Measurements from ENCODE around the gene TFR2. TPM values are rescaled to one million over a fixed set of nuclear protein-coding genes. Genes with fewer than 3 reads are reported as not detected.

Gene TFR2
- total and polyA plus RNA-seq, 2 of the 13 experiments (the other 11 are each of a cell fraction or from before 2014, with no cell fraction given), result 36.9 to 64.2 TPM

GRCh38 chr7:100655908-100656674 lies 14.7 kb upstream of the TFR2 start, which contains the start of gene ACTL6B (continued):
- TF ChIP-seq HMGXB3 (CRISPR knock-in tag; IDR thresholded peaks at IDR 0.05; ENCODE audit: borderline replicate concordance), result peak; percentile 95
- no peak for TF ChIP-seq NONO (IDR thresholded peaks at IDR 0.05)
- TF ChIP-seq NONO (CRISPR knock-in tag; conservative IDR thresholded peaks at IDR 0.05), result no peak
- TF ChIP-seq ZNF790 (CRISPR knock-in tag; IDR thresholded peaks at IDR 0.05; ENCODE audit: borderline replicate concordance), result peak; percentile 87; the same call in 1 of the 2 replicates
- TF ChIP-seq ZNF761 (CRISPR knock-in tag; conservative IDR thresholded peaks at IDR 0.05), result 0 out of 2 replicates have a peak, but pooled peaks have one; percentile 53
- TF ChIP-seq STAT5B (CRISPR knock-in tag; IDR thresholded peaks at IDR 0.05), result peak; percentile 86; the same call in 1 of the 2 replicates
- no peak for TF ChIP-seq ZNF251 (CRISPR knock-in tag; IDR thresholded peaks at IDR 0.05)
- TF ChIP-seq, protein P1, sequence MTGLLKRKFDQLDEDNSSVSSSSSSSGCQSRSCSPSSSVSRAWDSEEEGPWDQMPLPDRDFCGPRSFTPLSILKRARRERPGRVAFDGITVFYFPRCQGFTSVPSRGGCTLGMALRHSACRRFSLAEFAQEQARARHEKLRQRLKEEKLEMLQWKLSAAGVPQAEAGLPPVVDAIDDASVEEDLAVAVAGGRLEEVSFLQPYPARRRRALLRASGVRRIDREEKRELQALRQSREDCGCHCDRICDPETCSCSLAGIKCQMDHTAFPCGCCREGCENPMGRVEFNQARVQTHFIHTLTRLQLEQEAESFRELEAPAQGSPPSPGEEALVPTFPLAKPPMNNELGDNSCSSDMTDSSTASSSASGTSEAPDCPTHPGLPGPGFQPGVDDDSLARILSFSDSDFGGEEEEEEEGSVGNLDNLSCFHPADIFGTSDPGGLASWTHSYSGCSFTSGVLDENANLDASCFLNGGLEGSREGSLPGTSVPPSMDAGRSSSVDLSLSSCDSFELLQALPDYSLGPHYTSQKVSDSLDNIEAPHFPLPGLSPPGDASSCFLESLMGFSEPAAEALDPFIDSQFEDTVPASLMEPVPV (CRISPR knock-in tag; IDR thresholded peaks at IDR 0.05), result peak; percentile 71; the same call in 1 of the 2 replicates
- TF ChIP-seq XBP1 (CRISPR knock-in tag; IDR thresholded peaks at IDR 0.05), result no peak
- TF ChIP-seq PITX1 (CRISPR knock-in tag; IDR thresholded peaks at IDR 0.05), result peak; percentile 73
- TF ChIP-seq, protein P2, sequence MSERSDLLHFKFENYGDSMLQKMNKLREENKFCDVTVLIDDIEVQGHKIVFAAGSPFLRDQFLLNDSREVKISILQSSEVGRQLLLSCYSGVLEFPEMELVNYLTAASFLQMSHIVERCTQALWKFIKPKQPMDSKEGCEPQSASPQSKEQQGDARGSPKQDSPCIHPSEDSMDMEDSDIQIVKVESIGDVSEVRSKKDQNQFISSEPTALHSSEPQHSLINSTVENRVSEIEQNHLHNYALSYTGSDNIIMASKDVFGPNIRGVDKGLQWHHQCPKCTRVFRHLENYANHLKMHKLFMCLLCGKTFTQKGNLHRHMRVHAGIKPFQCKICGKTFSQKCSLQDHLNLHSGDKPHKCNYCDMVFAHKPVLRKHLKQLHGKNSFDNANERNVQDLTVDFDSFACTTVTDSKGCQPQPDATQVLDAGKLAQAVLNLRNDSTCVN (CRISPR knock-in tag; IDR thresholded peaks at IDR 0.05; ENCODE audit: borderline replicate concordance), result peak; percentile 76
- no peak for TF ChIP-seq ZUFSP (CRISPR knock-in tag; IDR thresholded peaks at IDR 0.05; ENCODE audit: borderline replicate concordance)
- TF ChIP-seq, protein P3, sequence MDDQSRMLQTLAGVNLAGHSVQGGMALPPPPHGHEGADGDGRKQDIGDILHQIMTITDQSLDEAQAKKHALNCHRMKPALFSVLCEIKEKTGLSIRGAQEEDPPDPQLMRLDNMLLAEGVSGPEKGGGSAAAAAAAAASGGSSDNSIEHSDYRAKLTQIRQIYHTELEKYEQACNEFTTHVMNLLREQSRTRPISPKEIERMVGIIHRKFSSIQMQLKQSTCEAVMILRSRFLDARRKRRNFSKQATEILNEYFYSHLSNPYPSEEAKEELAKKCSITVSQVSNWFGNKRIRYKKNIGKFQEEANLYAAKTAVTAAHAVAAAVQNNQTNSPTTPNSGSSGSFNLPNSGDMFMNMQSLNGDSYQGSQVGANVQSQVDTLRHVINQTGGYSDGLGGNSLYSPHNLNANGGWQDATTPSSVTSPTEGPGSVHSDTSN (CRISPR knock-in tag; IDR thresholded peaks at IDR 0.05; ENCODE audit: borderline replicate concordance), result 0 out of 2 replicates have a peak, but pooled peaks have one; percentile 46
- no peak for TF ChIP-seq ZNF280B (CRISPR knock-in tag; IDR thresholded peaks at IDR 0.05; ENCODE audit: borderline replicate concordance)
- TF ChIP-seq MTF1 (CRISPR knock-in tag; IDR thresholded peaks at IDR 0.05), result no peak
- no peak for TF ChIP-seq ZNF777 (CRISPR knock-in tag; IDR thresholded peaks at IDR 0.05)
